ENCODE data around the gene GPHN. TPM values are rescaled to one million over a fixed set of nuclear protein-coding genes. Genes with fewer than 3 reads are reported as not detected.

Gene GPHN
- polyA plus RNA-seq, 1 donor (not counting 4 experiments of a cell fraction or from before 2014, with no cell fraction given): 17.6 TPM

DNA sequence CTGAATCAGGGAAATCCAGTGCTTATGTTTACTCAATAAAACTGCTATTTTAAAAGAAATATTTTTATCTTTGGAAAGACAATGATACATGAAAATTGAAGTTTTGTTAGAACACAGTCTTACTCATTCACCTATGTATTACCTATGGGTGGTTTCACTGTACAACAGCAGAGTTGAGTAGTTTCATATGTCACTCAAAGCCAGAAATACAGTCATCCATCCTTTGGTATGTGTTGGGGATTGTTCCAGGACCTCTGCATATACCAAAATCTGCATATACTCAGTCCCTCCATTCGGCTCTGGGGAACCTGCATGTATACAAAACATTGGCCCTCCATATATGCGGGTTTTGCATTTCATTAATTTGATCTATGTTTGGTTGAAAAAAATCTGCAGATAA is 190.6 kb downstream of the GPHN start:
- no peak for TF ChIP-seq CTCF (optimal IDR thresholded peaks at IDR 0.05 in 1 of 3, IDR thresholded peaks at IDR 0.05 in 1 of 3, conservative IDR thresholded peaks at IDR 0.05 in 1 of 3; ENCODE audit: extremely low read depth in 1 of 3, insufficient read depth in 2 of 3, low read length in 3 of 3)
- no peak for TF ChIP-seq EZH2 (IDR thresholded peaks at IDR 0.05; ENCODE audit: low read length)
- H3K4me1 ChIP-seq (ENCODE audit: control insufficient read depth, extremely low read depth, insufficient read depth, low read length): no peaks in the 10 kb centered on the region
- no peak overlapping the region for H3K27ac ChIP-seq (ENCODE audit: control insufficient read depth, insufficient read depth, low read length)
- H3K79me2 ChIP-seq (ENCODE audit: control insufficient read depth, insufficient read depth, low read length): no peaks in the 10 kb centered on the region
- no peak overlapping the region for H3K4me2 ChIP-seq (ENCODE audit: control insufficient read depth, extremely low read depth, insufficient read depth, low read depth, low read length)
- DNase-seq (ENCODE audit: low read depth, low spot score) (no peak), FAIRE-seq (no peak)
- no peaks in the 10 kb centered on the region for H3K36me3 ChIP-seq (ENCODE audit: control insufficient read depth in 2 of 2, extremely low read depth in 1 of 2, insufficient read depth in 2 of 2, low read length in 2 of 2)
- dilution Hi-C loops (cut with MboI; ENCODE audit: extremely low pct_ligation_motif_present, low sequenced_read_pairs): no loop called here
- H3K4me3 ChIP-seq (ENCODE audit: control insufficient read depth in 2 of 3, extremely low read depth in 1 of 3, insufficient read depth in 2 of 3, low read depth in 1 of 3, low read length in 3 of 3): no peak overlapping the region
- H2AFZ ChIP-seq (ENCODE audit: control insufficient read depth, low read length): no peak overlapping the region
- no peak overlapping the region for H3K9ac ChIP-seq (ENCODE audit: control insufficient read depth, extremely low read depth, insufficient read depth, low read length)
- H3K9me1 ChIP-seq (ENCODE audit: control insufficient read depth, extremely low read depth, insufficient read depth, low read length): no peaks in the 10 kb centered on the region
- no peaks in the 10 kb centered on the region for H3K27me3 ChIP-seq (ENCODE audit: control insufficient read depth, extremely low read depth, insufficient read depth, low read length)
- H4K20me1 ChIP-seq (ENCODE audit: control insufficient read depth, extremely low read depth, insufficient read depth, low read length): no peaks in the 10 kb centered on the region
- H3K9me3 ChIP-seq (ENCODE audit: control insufficient read depth, low read depth, low read length): no peaks in the 10 kb centered on the region

DNA sequence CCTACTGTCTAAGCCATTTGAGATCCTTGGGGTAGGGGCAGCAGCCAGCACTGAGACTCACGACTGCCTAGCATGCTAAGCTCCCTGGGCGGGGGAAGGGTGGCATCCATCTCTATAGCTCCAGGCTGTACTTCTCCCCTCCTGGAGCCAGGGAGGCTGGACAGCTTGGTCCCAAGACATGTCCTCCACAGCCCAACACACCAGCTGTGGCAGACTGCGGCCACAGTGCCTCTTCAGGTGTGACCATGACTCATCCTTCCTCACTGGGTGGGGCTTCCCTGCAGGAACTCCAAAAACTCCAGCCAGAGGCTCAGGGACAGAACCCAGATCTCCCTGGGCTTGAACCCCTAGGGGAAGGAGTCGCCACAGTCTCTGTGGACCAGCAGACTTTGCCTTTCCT is 193.9 kb downstream of the GPHN start:
- dilution Hi-C loops (cut with MboI; ENCODE audit: extremely low pct_ligation_motif_present, low sequenced_read_pairs): no loop called here

More for the DNA sequence above, 193.9 kb downstream of the GPHN start:
- Histone ChIP-seq H3K4me1 (ENCODE audit: control insufficient read depth, extremely low read depth, insufficient read depth, low read length) (no peaks in the 10 kb centered on the region), H3K27ac (ENCODE audit: control insufficient read depth, insufficient read depth, low read length) (no peak overlapping the region), H3K4me3 (ENCODE audit: control insufficient read depth in 2 of 3, extremely low read depth in 1 of 3, insufficient read depth in 2 of 3, low read depth in 1 of 3, low read length in 3 of 3) (no peak overlapping the region), H4K20me1 (ENCODE audit: control insufficient read depth, extremely low read depth, insufficient read depth, low read length) (no peaks in the 10 kb centered on the region), H3K4me2 (ENCODE audit: control insufficient read depth, extremely low read depth, insufficient read depth, low read depth, low read length) (no peak overlapping the region), H3K79me2 (ENCODE audit: control insufficient read depth, insufficient read depth, low read length) (no peaks in the 10 kb centered on the region), H3K36me3 (ENCODE audit: control insufficient read depth in 2 of 2, extremely low read depth in 1 of 2, insufficient read depth in 2 of 2, low read length in 2 of 2) (no peaks in the 10 kb centered on the region), H3K9me1 (ENCODE audit: control insufficient read depth, extremely low read depth, insufficient read depth, low read length) (no peaks in the 10 kb centered on the region), H3K27me3 (ENCODE audit: control insufficient read depth, extremely low read depth, insufficient read depth, low read length) (no peaks in the 10 kb centered on the region), H3K9me3 (ENCODE audit: control insufficient read depth, low read depth, low read length) (no peaks in the 10 kb centered on the region), H3K9ac (ENCODE audit: control insufficient read depth, extremely low read depth, insufficient read depth, low read length) (no peak overlapping the region), H2AFZ (ENCODE audit: control insufficient read depth, low read length) (no peak overlapping the region)
- FAIRE-seq (no peak), DNase-seq (ENCODE audit: low read depth, low spot score) (no peak)
- no peak for TF ChIP-seq EZH2 (IDR thresholded peaks at IDR 0.05; ENCODE audit: low read length)
- TF ChIP-seq CTCF (optimal IDR thresholded peaks at IDR 0.05 in 1 of 3, IDR thresholded peaks at IDR 0.05 in 1 of 3, conservative IDR thresholded peaks at IDR 0.05 in 1 of 3; ENCODE audit: extremely low read depth in 1 of 3, insufficient read depth in 2 of 3, low read length in 3 of 3): no peak
